RWPE2 (cell line): ENCODE results near the gene PPDPF.
A peak's percentile ranks its signal among the peaks of the same experiment; 100 is the strongest.

Experiments
- ATAC-seq: fragments of 200-7000 bp; cut with Tn5 transposase; 3 replicates; pipeline ENCODE4 v1.9.1; 2021; ENCODE audit warnings: low read depth
- DNase-seq: peaks from one replicate; pipeline ENCODE4 v3.0.0-alpha.2; 2020; ENCODE audit warnings: low spot score
- H3K27ac ChIP-seq: fragments of 450-650 bp; 2 replicates; pipeline ENCODE4 v1.5.1; 2017; ENCODE audit warnings: mild to moderate bottlenecking; ENCODE audit not compliant: poor library complexity, severe bottlenecking
- H3K27me3 ChIP-seq: fragments of 250-450 bp; sonication (Bioruptor Pico); 2 replicates; pipeline ENCODE4 v1.5.1; 2021; ENCODE audit warnings: mild to moderate bottlenecking, moderate library complexity; ENCODE audit not compliant: insufficient read depth, poor library complexity, severe bottlenecking
- H3K36me3 ChIP-seq: fragments of 250-450 bp; sonication (Bioruptor Pico); 2 replicates; pipeline ENCODE4 v1.5.1; 2020; ENCODE audit warnings: low read depth, mild to moderate bottlenecking, moderate library complexity
- H3K4me1 ChIP-seq: fragments of 250-450 bp; sonication (Bioruptor Pico); 2 replicates; pipeline ENCODE4 v1.5.1; 2021; ENCODE audit warnings: mild to moderate bottlenecking, moderate library complexity; ENCODE audit not compliant: insufficient read depth, poor library complexity, severe bottlenecking
- H3K4me3 ChIP-seq: fragments of 250-450 bp; sonication (Bioruptor Pico); 2 replicates; pipeline ENCODE4 v1.5.1; 2021; ENCODE audit warnings: mild to moderate bottlenecking, moderate library complexity; ENCODE audit not compliant: severe bottlenecking
- H3K9me3 ChIP-seq: fragments of 250-450 bp; sonication (Bioruptor Pico); 2 replicates; pipeline ENCODE4 v1.5.1; 2021; ENCODE audit warnings: mild to moderate bottlenecking, moderate library complexity; ENCODE audit not compliant: severe bottlenecking
- TF ChIP-seq, protein P1 (sequence below): fragments of 450-650 bp; IDR thresholded peaks from one replicate; pipeline ENCODE4 v1.5.1; 2017; ENCODE audit warnings: mild to moderate bottlenecking, moderate library complexity; ENCODE audit not compliant: poor library complexity, severe bottlenecking

Gene PPDPF, protein sequence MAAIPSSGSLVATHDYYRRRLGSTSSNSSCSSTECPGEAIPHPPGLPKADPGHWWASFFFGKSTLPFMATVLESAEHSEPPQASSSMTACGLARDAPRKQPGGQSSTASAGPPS

GRCh38 chr20:63520504-63520933 is at the start of gene PPDPF:
PPDPF (plus strand) TSS chr20:63520765; CDS start chr20:63521309, 544 bp downstream.
- peak within 1 kb of the TSS; percentile 57 for H3K4me3 ChIP-seq
- peaks cover 29% of the 10 kb centered on the region for H3K36me3 ChIP-seq
- peaks cover 10% of the 10 kb centered on the region for H3K9me3 ChIP-seq
- H3K27ac ChIP-seq = peak within 1 kb of the TSS; percentile 79
- TF ChIP-seq, protein P1, sequence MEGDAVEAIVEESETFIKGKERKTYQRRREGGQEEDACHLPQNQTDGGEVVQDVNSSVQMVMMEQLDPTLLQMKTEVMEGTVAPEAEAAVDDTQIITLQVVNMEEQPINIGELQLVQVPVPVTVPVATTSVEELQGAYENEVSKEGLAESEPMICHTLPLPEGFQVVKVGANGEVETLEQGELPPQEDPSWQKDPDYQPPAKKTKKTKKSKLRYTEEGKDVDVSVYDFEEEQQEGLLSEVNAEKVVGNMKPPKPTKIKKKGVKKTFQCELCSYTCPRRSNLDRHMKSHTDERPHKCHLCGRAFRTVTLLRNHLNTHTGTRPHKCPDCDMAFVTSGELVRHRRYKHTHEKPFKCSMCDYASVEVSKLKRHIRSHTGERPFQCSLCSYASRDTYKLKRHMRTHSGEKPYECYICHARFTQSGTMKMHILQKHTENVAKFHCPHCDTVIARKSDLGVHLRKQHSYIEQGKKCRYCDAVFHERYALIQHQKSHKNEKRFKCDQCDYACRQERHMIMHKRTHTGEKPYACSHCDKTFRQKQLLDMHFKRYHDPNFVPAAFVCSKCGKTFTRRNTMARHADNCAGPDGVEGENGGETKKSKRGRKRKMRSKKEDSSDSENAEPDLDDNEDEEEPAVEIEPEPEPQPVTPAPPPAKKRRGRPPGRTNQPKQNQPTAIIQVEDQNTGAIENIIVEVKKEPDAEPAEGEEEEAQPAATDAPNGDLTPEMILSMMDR = no peak
- H3K27me3 ChIP-seq = no peaks in the 10 kb centered on the region
- DNase-seq (peak; percentile 94), ATAC-seq (peak; percentile 65)
- H3K4me1 ChIP-seq = peaks cover 5% of the 10 kb centered on the region

DNA sequence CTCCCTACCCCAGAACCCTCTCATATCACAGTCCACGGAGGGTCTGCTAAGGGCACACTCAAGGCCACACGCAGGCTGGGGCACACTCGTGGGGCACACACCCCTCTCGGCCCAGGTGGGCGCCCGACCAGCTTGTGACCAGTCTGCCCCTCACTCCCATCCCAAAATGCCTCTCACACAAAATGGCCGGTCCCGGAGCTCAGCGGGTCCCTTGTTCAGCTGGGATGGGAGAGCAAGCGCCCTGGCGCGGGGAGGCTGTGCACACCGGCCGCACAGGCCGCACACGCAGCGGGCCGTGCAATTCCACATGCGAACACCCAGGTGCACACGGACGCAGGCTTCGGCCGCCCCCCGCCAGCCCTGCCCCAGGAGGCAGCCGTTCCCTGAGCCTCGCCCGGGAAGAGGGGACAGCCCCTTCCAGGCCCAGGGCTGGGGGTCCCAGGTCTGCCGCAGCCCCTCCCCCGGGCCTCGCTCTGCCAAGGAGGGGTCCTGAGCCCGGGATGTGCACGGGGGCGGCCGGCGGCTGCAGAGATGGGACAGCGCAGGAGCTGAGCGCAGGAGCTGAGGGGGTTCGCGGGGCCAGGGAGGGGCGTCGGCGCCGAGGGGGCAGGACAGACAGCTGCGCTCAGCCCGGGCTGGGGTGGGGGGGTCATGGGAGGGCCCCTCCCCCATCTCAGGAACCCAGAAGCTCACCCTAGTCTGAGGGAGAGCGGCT is 49.4 kb upstream of the PPDPF start:
- no peaks in the 10 kb centered on the region for H3K4me1 ChIP-seq
- no peak overlapping the region for H3K4me3 ChIP-seq
- no peak overlapping the region for H3K27ac ChIP-seq
- TF ChIP-seq, protein P1 = no peak
- no peaks in the 10 kb centered on the region for H3K9me3 ChIP-seq
- no peaks in the 10 kb centered on the region for H3K36me3 ChIP-seq
- DNase-seq = peak; percentile 88
- no peak for ATAC-seq
- peaks cover 93% of the 10 kb centered on the region for H3K27me3 ChIP-seq

DNA sequence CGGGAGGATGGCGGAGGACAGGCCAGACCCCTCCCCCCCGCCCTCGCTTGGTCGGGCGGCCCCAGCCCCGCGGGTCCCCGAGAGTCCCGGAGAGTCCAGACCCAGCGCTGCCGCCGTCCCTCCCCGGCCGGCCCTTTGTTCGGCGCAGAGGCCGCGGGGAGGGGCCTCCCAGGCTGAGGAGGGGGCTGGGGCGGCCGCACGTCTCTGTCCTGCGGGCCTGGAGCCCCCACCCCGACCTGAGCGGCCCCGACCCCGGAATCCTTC is 48.9 kb upstream of the PPDPF start:
- peaks cover 88% of the 10 kb centered on the region for H3K27me3 ChIP-seq
- H3K27ac ChIP-seq = no peak overlapping the region
- H3K4me1 ChIP-seq = no peaks in the 10 kb centered on the region

GRCh38 chr20:63471981-63472831 is 48.4 kb upstream of the PPDPF start, which contains the start of gene KCNQ2:
KCNQ2 (minus strand) TSS chr20:63472655; CDS start chr20:63472463, 192 bp downstream.
- H3K4me1 ChIP-seq = no peaks in the 10 kb centered on the region
- H3K27ac ChIP-seq = no peak within 1 kb of the TSS
- H3K4me3 ChIP-seq = peak within 1 kb of the TSS; percentile 10

More for the DNA sequence above, 48.9 kb upstream of the PPDPF start:
- DNase-seq (no peak), ATAC-seq (no peak)
- no peak overlapping the region for H3K4me3 ChIP-seq
- TF ChIP-seq, protein P1 = no peak
- H3K9me3 ChIP-seq = no peaks in the 10 kb centered on the region
- H3K36me3 ChIP-seq = no peaks in the 10 kb centered on the region

More at GRCh38 chr20:63471981-63472831, 48.4 kb upstream of the PPDPF start, which contains the start of gene KCNQ2:
- no peak for ATAC-seq
- Histone ChIP-seq H3K27me3 (peaks cover 82% of the 10 kb centered on the region), H3K9me3 (no peaks in the 10 kb centered on the region), H3K36me3 (no peaks in the 10 kb centered on the region)
- peak; percentile 86 for DNase-seq
- TF ChIP-seq, protein P1 = no peak
